SK-N-SH (cell line): ENCODE results near the gene HPCA. TPM values are rescaled to one million over a fixed set of nuclear protein-coding genes. Genes with fewer than 3 reads are reported as not detected.

Experiments used
- CTCF ChIA-PET: fragments of 300-600, 350-600 bp; formaldehyde crosslinking; extraction: SDS; loops from one replicate; lab custom pipeline; 2021; lab: Yijun Ruan, JAX
- POLR2A ChIA-PET: fragments of 350-600 bp; sonication (Branson Sonifier 250); formaldehyde crosslinking; extraction: SDS; loops from one replicate; lab custom pipeline; 2020; ENCODE audit warnings: antibody characterized with exemption, inconsistent platforms; lab: Yijun Ruan, JAX
- DNase-seq: peaks from one replicate; pipeline ENCODE4 v3.0.0; 2012
- H2AFZ ChIP-seq: fragments of 200-600 bp; sonication (generic); 2 replicates; pipeline ENCODE4 v1.8.1; 2016; ENCODE audit warnings: antibody characterized with exemption, mild to moderate bottlenecking, low read depth
- H3F3A ChIP-seq: fragments of 200-600 bp; sonication (generic); replicated peaks from 2 replicates; pipeline ENCODE3; 2016; ENCODE audit warnings: antibody characterized with exemption, mild to moderate bottlenecking; ENCODE audit not compliant: insufficient read depth
- H3K27ac ChIP-seq, 2 experiments: fragments of 200-500 bp in 1 of 2; fragments of 200-600 bp in 1 of 2; sonication (Bioruptor generic) in 1 of 2; sonication (generic), shearing (Covaris generic) in 1 of 2; 2 replicates each; pipeline versions ENCODE4 v1.5.1 to v1.6.1; 2014 to 2016; ENCODE audit warnings: low read depth in 2 of 2, inconsistent platforms in 1 of 2, low read length in 1 of 2, mild to moderate bottlenecking in 1 of 2, mixed read lengths in 1 of 2
- H3K27me3 ChIP-seq: fragments of 200-600 bp; sonication (generic), shearing (Covaris generic); 2 replicates; pipeline ENCODE4 v1.6.1; 2016; ENCODE audit warnings: mixed run types; ENCODE audit not compliant: insufficient read depth
- H3K36me3 ChIP-seq, 2 experiments: fragments of 200-500 bp in 1 of 2; fragments of 200-600 bp in 1 of 2; sonication (Bioruptor generic) in 1 of 2; sonication (generic) in 1 of 2; replicated peaks in 1 of 2; 2 replicates each; pipeline versions ENCODE3 to v1.5.1; 2014 to 2016; ENCODE audit warnings: low read length in 1 of 2, mild to moderate bottlenecking in 1 of 2; ENCODE audit not compliant: insufficient read depth in 2 of 2, control insufficient read depth in 1 of 2
- H3K4me1 ChIP-seq, 2 experiments: fragments of 200-500 bp in 1 of 2; fragments of 200-600 bp in 1 of 2; sonication (Bioruptor generic) in 1 of 2; sonication (generic), shearing (Covaris generic) in 1 of 2; 2 replicates each; pipeline versions ENCODE4 v1.5.1 to v1.6.1; 2014 to 2016; ENCODE audit warnings: low read depth in 1 of 2, low read length in 1 of 2, mixed run types in 1 of 2; ENCODE audit not compliant: insufficient read depth in 2 of 2, control insufficient read depth in 1 of 2
- H3K4me2 ChIP-seq: fragments of 200-600 bp; sonication (generic), shearing (Covaris generic); 2 replicates; pipeline ENCODE4 v1.6.1; 2017; ENCODE audit warnings: mixed run types
- H3K4me3 ChIP-seq, 2 experiments: fragments of 200-500 bp in 1 of 2; fragments of 200-600 bp in 1 of 2; sonication (Bioruptor generic) in 1 of 2; sonication (generic), shearing (Covaris generic) in 1 of 2; 2 replicates each; pipeline versions ENCODE4 v1.5.1 to v1.8.1; 2014 to 2016; ENCODE audit warnings: low read depth in 2 of 2, inconsistent platforms in 1 of 2, low read length in 1 of 2, mild to moderate bottlenecking in 1 of 2, mixed read lengths in 1 of 2, moderate library complexity in 1 of 2
- H3K79me2 ChIP-seq: fragments of 200-600 bp; sonication (generic); 2 replicates; pipeline ENCODE4 v1.8.1; 2017; ENCODE audit warnings: mild to moderate bottlenecking; ENCODE audit not compliant: insufficient read depth
- H3K9ac ChIP-seq: fragments of 200-600 bp; sonication (generic); 2 replicates; pipeline ENCODE4 v1.6.1; 2017; ENCODE audit warnings: mixed run types
- H3K9me2 ChIP-seq: fragments of 200-600 bp; sonication (generic); 2 replicates; pipeline ENCODE4 v1.6.1; 2017; ENCODE audit warnings: mixed run types
- H3K9me3 ChIP-seq: fragments of 200-600 bp; sonication (generic); 2 replicates; pipeline ENCODE4 v1.6.1; 2017; ENCODE audit warnings: mixed run types, mild to moderate bottlenecking, moderate library complexity
- H4K20me1 ChIP-seq: fragments of 200-600 bp; sonication (generic); 2 replicates; pipeline ENCODE4 v1.6.1; 2017; ENCODE audit warnings: mild to moderate bottlenecking, mixed run types; ENCODE audit not compliant: insufficient read depth
- CHD2 ChIP-seq: fragments of 150-350 bp; IDR thresholded peaks from 2 replicates; pipeline ENCODE4 v1.6.1; 2018; ENCODE audit warnings: low read length; ENCODE audit not compliant: partially characterized antibody
- EP300 ChIP-seq, 2 experiments: IDR thresholded peaks; 2 replicates each; pipeline versions ENCODE4 v1.4.0 to v1.6.1; 2012; ENCODE audit warnings: borderline replicate concordance in 1 of 2, low read depth in 1 of 2, low read length in 1 of 2
- FOXJ3 ChIP-seq: sonication (generic); formaldehyde crosslinking; IDR thresholded peaks from 2 replicates; pipeline ENCODE4 v1.5.1; 2020; ENCODE audit warnings: mild to moderate bottlenecking, missing genetic modification reagents
- FOXM1 ChIP-seq: IDR thresholded peaks from 2 replicates; pipeline ENCODE4 v1.4.0; 2012; ENCODE audit warnings: low read depth, mild to moderate bottlenecking
- GATA2 ChIP-seq: sonication (generic); formaldehyde crosslinking; IDR thresholded peaks from 2 replicates; pipeline ENCODE4 v1.5.0; 2020; ENCODE audit warnings: mild to moderate bottlenecking, missing genetic modification reagents
- IRF3 ChIP-seq: fragments of 150-350 bp; IDR thresholded peaks from 2 replicates; pipeline ENCODE4 v1.6.1; 2016; ENCODE audit warnings: mild to moderate bottlenecking, low read depth, low read length
- MEF2A ChIP-seq: IDR thresholded peaks from 2 replicates; pipeline ENCODE4 v1.4.0; 2012; ENCODE audit warnings: low read depth, borderline replicate concordance
- MXI1 ChIP-seq: IDR thresholded peaks from 2 replicates; pipeline ENCODE4 v1.6.1; 2012; ENCODE audit warnings: mild to moderate bottlenecking, low read depth, low read length, improper control_type of control experiment
- NRF1 ChIP-seq: IDR thresholded peaks from 2 replicates; pipeline ENCODE4 v1.6.1; 2012; ENCODE audit warnings: low read depth, mild to moderate bottlenecking, low read length
- POLR2AphosphoS5 ChIP-seq: IDR thresholded peaks from 2 replicates; pipeline ENCODE4 v1.6.1; 2012; ENCODE audit warnings: low read depth, low read length
- RAD21 ChIP-seq: IDR thresholded peaks from 2 replicates; pipeline ENCODE4 v1.6.1; 2012; ENCODE audit warnings: mild to moderate bottlenecking, low read length
- RCOR1 ChIP-seq: fragments of 150-350 bp; IDR thresholded peaks from 2 replicates; pipeline ENCODE4 v1.6.1; 2017; ENCODE audit warnings: antibody characterized with exemption, low read length
- RFX5 ChIP-seq: IDR thresholded peaks from 2 replicates; pipeline ENCODE4 v1.6.1; 2012; ENCODE audit warnings: mild to moderate bottlenecking, improper control_type of control experiment, low read length
- SIN3A ChIP-seq: IDR thresholded peaks from 2 replicates; pipeline ENCODE4 v1.6.1; 2012; ENCODE audit warnings: low read depth, mild to moderate bottlenecking, low read length, moderate library complexity, borderline replicate concordance
- TAF1 ChIP-seq: IDR thresholded peaks from 2 replicates; pipeline ENCODE4 v1.6.1; 2012; ENCODE audit warnings: low read depth, mild to moderate bottlenecking, low read length, moderate library complexity, borderline replicate concordance
- USF2 ChIP-seq: fragments of 150-350 bp; IDR thresholded peaks from 2 replicates; pipeline ENCODE4 v1.6.1; 2017; ENCODE audit warnings: antibody characterized with exemption, low read length, low read depth, borderline replicate concordance
- WGBS: methylation state at CpG from one replicate; pipeline ENCODE4 v1.1.6; 2017; ENCODE audit warnings: low lambda C conversion rate; 5-methylcytosine and 5-hydroxymethylcytosine counted together
- polyA plus RNA-seq, 3 experiments: library from polyadenylated mRNA; depleted of rRNA; stranded (reverse); fragments of >200 nt; gene quantifications; 2 replicates each; pipeline ENCODE4 v1.2.3, GENCODE V29; 2012
- TF ChIP-seq, protein P1 (sequence below): IDR thresholded peaks from 2 replicates; pipeline ENCODE4; 2012
- TF ChIP-seq, protein P2 (sequence below): IDR thresholded peaks from 2 replicates; pipeline ENCODE4 v1.6.1; 2012; ENCODE audit warnings: mild to moderate bottlenecking, low read depth, low read length, moderate library complexity
- TF ChIP-seq, protein P3 (sequence below): IDR thresholded peaks from 2 replicates; pipeline ENCODE4 v1.4.0; 2012; ENCODE audit warnings: low read depth, borderline replicate concordance

HPCA gene
- polyA plus RNA-seq, 1 of the 3 experiments (the other 2 are of a cell fraction): not detected

- peaks cover 5% of the 10 kb centered on the region; the same call in 1 of the 2 replicates for H3K27me3 ChIP-seq
- H3K4me2 ChIP-seq: no peak overlapping the region
- TF ChIP-seq SIN3A: no peak
- no peak for TF ChIP-seq MEF2A
- TF ChIP-seq RCOR1: no peak
- no peak for TF ChIP-seq IRF3
- no peak for TF ChIP-seq FOXJ3 (CRISPR knock-in tag)
- no peak for TF ChIP-seq RFX5
- no peak for TF ChIP-seq NRF1
- TF ChIP-seq, protein P1, sequence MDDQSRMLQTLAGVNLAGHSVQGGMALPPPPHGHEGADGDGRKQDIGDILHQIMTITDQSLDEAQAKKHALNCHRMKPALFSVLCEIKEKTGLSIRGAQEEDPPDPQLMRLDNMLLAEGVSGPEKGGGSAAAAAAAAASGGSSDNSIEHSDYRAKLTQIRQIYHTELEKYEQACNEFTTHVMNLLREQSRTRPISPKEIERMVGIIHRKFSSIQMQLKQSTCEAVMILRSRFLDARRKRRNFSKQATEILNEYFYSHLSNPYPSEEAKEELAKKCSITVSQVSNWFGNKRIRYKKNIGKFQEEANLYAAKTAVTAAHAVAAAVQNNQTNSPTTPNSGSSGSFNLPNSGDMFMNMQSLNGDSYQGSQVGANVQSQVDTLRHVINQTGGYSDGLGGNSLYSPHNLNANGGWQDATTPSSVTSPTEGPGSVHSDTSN: no peak
- TF ChIP-seq, protein P2, sequence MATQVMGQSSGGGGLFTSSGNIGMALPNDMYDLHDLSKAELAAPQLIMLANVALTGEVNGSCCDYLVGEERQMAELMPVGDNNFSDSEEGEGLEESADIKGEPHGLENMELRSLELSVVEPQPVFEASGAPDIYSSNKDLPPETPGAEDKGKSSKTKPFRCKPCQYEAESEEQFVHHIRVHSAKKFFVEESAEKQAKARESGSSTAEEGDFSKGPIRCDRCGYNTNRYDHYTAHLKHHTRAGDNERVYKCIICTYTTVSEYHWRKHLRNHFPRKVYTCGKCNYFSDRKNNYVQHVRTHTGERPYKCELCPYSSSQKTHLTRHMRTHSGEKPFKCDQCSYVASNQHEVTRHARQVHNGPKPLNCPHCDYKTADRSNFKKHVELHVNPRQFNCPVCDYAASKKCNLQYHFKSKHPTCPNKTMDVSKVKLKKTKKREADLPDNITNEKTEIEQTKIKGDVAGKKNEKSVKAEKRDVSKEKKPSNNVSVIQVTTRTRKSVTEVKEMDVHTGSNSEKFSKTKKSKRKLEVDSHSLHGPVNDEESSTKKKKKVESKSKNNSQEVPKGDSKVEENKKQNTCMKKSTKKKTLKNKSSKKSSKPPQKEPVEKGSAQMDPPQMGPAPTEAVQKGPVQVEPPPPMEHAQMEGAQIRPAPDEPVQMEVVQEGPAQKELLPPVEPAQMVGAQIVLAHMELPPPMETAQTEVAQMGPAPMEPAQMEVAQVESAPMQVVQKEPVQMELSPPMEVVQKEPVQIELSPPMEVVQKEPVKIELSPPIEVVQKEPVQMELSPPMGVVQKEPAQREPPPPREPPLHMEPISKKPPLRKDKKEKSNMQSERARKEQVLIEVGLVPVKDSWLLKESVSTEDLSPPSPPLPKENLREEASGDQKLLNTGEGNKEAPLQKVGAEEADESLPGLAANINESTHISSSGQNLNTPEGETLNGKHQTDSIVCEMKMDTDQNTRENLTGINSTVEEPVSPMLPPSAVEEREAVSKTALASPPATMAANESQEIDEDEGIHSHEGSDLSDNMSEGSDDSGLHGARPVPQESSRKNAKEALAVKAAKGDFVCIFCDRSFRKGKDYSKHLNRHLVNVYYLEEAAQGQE: no peak
- no peak for TF ChIP-seq RAD21
- TF ChIP-seq, protein P3, sequence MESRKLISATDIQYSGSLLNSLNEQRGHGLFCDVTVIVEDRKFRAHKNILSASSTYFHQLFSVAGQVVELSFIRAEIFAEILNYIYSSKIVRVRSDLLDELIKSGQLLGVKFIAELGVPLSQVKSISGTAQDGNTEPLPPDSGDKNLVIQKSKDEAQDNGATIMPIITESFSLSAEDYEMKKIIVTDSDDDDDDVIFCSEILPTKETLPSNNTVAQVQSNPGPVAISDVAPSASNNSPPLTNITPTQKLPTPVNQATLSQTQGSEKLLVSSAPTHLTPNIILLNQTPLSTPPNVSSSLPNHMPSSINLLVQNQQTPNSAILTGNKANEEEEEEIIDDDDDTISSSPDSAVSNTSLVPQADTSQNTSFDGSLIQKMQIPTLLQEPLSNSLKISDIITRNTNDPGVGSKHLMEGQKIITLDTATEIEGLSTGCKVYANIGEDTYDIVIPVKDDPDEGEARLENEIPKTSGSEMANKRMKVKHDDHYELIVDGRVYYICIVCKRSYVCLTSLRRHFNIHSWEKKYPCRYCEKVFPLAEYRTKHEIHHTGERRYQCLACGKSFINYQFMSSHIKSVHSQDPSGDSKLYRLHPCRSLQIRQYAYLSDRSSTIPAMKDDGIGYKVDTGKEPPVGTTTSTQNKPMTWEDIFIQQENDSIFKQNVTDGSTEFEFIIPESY: no peak
- TF ChIP-seq FOXM1: no peak
- no peak for TF ChIP-seq MXI1
- no peak for TF ChIP-seq POLR2AphosphoS5
- no peak for TF ChIP-seq TAF1
- no peak for TF ChIP-seq CHD2
- no peak for TF ChIP-seq GATA2 (CRISPR knock-in tag)
- TF ChIP-seq EP300 (IDR thresholded peaks at IDR 0.05; ENCODE audit: borderline replicate concordance in 1 of 2, low read depth in 1 of 2, low read length in 1 of 2): no peak
- no peak for TF ChIP-seq USF2
- peaks cover 4% of the 10 kb centered on the region for H3F3A ChIP-seq
- no peak for DNase-seq
- no peaks in the 10 kb centered on the region for H3K9me3 ChIP-seq
- H3K4me3 ChIP-seq: no peak overlapping the region
- H3K9me2 ChIP-seq: no peaks in the 10 kb centered on the region
- no peak overlapping the region for H2AFZ ChIP-seq
- H3K79me2 ChIP-seq: no peaks in the 10 kb centered on the region
- H3K9ac ChIP-seq: no peak overlapping the region
- peaks cover 0 to 8% of the 10 kb centered on the region in 2 experiments; a peak in 2 of 4 replicates for H3K4me1 ChIP-seq
- H3K36me3 ChIP-seq: no peaks in the 10 kb centered on the region
- CTCF ChIA-PET: interaction anchor here (2.8 to 9.0 kb wide), 3 partner anchors 11 to 176 kb away, joined by 8 to 46 read pairs (median 37); partner anchors contain the start of gene FNDC5
- POLR2A ChIA-PET: no interaction called here
- WGBS: 70% methylated on average over 2 of the region's 3 CpGs
- 0 out of 2 replicates have a peak, but pooled peaks cover 4% of the 10 kb centered on the region for H4K20me1 ChIP-seq
- no peak overlapping the region for H3K27ac ChIP-seq
Measured at GRCh38 chr1:32888134-32888533, 1.8 kb downstream of the HPCA start.
